NCI-H146 (cell line): ENCODE results near the gene SMARCA2.
A peak's percentile ranks its signal among the peaks of the same experiment; 100 is the strongest.

Experiments
- DNase-seq: peaks from one replicate; lab custom pipeline; 2025; lab: John Stamatoyannopoulos, UW

Gene SMARCA2

DNA sequence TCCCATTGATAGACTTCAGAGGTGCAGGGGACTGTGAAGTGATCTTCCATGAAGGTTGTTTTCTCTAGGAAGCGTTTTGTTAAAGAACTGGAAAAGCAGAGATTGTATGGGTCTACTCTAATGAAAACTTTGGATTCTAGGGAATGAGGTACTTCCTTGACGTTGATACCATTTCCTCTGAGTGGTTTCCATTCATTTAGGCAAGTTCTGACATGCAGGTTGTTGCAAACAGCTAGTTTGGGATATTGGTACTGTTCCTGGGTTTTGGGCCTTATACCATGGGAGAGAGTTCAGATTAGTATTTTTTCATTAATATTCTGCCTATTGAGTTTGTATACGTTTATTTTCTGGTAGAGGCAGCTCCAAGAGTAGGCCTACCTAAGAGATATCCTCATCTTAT lies 25.7 kb downstream of the SMARCA2 start:
- DNase-seq: no peak

DNA sequence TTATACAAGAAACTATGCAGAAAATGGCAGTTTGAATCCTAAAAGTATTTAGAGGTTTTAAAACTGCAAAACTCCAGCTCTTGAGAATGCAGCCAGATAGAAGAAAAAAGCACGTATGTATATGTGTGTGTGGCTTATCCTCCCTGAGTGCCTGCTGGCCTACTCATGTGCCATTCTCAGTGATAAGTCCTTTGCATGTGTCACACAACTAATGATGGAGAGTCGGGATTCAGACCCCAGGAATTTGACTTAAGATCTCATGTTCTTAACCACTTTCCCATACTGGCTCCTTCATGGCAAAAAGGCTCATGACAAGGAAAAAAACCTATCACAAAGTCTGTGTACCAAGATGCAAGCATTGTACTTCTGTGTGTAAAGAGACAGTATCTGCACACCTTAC lies 26.6 kb downstream of the SMARCA2 start:
- DNase-seq: no peak

DNA sequence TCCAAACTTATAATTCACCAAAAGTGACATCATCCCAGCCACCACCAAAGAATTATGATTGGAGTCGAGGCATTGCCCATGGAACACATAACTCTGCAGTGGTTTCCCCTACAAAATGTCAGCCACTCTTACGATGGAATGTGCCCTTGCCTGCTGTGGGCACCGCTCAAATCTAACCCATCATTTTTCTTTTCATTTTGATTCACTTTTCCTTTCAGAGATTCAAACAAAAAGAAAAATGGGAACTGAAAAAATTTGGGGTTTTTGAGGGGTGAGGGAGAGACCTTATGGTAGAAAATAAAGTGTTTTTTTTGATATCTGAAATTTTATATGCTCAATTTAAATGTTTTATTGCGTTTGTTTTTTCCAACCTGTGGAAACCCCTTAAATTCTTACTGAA lies 28.1 kb downstream of the SMARCA2 start:
- no peak for DNase-seq

- DNase-seq: no peak
Observed at GRCh38 chr9:2043881-2044462, 28.8 kb downstream of the SMARCA2 start.

DNA sequence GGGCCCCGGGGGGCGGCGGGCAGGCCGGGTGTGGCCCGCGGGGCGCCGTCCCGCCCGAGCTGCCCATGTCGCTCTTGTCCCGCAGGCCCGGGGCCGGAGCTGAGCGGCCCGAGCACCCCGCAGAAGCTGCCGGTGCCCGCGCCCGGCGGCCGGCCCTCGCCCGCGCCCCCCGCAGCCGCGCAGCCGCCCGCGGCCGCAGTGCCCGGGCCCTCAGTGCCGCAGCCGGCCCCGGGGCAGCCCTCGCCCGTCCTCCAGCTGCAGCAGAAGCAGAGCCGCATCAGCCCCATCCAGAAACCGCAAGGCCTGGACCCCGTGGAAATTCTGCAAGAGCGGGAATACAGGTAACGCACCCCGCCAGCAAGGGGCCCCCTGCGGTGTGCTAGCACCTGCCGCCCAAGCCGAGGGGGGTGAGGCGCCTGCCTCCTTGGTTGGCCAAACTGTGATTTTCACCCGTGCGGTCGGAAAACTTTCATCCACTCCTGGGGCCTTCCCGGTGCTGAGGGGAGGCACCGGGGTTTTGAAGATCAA lies 32.1 kb downstream of the SMARCA2 start:
- no peak for DNase-seq

- no peak for DNase-seq
Observed at GRCh38 chr9:2047916-2048315, 32.8 kb downstream of the SMARCA2 start.

- no peak for DNase-seq
Observed at GRCh38 chr9:2050236-2050635, 35.1 kb downstream of the SMARCA2 start.

- DNase-seq: no peak
Observed at GRCh38 chr9:2053883-2054845, 39.0 kb downstream of the SMARCA2 start.

- no peak for DNase-seq
Observed at GRCh38 chr9:2055203-2055658, 40.1 kb downstream of the SMARCA2 start.

DNA sequence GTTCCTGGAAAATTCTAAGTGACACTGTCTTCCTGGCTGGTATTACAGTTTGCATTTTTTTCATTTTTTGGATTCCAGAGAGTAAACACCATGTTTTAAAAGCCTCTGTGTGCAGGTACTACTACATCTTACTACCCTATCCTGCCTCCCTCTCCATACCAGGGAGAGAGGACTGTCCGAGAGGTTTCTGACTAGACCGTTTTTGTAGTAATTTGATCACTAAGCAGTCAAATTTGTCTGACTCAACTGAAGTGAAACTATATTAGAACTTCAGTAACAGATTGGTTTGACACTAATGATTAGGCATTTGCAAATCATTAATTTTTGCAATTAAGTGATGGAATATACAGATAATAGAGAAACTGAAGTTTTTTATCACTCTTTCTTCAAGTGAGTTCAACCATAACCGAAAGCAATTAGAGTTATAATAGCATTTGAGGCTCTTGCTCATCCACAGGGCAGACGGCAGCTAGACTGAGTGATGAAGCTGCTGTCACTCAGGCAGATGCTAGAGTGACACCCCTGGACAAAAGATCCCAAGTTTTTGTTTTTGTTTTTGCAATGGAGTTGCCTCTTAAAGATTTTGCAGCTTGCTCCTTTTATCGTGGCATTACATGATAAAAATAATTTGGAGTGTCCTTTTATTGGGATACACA lies 44.3 kb downstream of the SMARCA2 start:
- DNase-seq: no peak

DNA sequence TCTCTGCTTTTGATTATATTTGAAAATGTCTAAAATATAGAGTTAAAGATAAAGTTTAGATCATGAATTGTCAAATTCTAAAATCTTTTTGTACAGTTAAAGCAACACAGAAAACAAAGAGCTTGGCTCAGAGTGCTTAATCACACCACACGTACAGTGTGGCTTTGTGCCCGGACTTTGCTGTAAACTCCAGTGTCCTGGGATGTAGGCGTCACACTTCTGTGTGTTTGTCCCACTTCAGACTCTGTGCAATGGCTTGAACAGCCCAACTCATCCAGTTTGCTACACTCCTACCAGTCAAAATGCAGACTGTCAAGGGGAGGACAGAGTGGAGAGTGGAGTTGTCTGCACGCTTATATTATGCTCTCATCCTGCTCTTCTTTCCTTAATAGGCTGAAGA lies 45.3 kb downstream of the SMARCA2 start:
- no peak for DNase-seq

- DNase-seq: no peak
Observed at GRCh38 chr9:2065704-2066103, 50.6 kb downstream of the SMARCA2 start.

DNA sequence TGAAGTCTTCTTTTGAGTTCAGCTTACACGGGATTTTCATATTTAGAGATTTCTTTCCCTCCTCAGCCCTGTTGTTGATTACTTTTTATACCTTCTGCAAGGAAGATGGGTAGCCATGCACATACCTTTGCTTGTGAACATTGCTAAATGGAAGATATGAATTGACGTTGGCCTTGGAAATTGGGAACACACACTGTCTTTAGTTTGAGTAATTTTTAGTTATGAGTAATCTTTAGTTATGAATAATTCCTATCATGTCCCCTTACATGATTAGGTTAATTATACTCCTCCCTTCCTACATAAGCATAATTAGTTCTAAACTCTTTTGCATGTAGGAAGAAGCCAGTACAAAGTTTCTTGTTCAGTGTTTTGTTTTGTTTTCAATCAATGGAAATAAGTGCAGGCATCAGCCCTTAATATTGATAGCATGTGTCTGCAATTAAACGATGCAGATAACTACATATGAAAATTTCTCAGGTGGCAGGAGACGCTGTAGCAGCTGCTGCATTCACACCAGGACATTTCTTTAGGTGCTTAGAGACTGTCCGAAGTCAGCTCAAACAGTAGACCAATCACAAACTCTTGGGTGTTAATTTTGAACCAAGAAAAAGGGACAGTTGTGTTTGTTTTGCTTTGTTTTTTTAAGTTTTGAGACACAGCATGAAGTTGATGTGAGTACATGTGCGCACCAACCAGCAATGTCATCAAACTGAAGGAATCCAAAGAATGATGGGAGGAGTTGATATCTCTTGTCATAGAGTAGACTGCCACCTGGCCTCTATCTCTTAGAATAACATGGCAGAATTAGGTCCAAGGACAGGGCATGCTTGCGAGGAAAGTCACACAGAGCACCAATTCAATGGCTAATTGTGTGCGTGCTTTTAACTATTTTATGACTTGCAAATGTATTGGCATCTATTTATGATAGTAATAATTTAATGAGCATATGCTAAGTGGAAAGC lies 51.4 kb downstream of the SMARCA2 start:
- peak; percentile 19 for DNase-seq

DNA sequence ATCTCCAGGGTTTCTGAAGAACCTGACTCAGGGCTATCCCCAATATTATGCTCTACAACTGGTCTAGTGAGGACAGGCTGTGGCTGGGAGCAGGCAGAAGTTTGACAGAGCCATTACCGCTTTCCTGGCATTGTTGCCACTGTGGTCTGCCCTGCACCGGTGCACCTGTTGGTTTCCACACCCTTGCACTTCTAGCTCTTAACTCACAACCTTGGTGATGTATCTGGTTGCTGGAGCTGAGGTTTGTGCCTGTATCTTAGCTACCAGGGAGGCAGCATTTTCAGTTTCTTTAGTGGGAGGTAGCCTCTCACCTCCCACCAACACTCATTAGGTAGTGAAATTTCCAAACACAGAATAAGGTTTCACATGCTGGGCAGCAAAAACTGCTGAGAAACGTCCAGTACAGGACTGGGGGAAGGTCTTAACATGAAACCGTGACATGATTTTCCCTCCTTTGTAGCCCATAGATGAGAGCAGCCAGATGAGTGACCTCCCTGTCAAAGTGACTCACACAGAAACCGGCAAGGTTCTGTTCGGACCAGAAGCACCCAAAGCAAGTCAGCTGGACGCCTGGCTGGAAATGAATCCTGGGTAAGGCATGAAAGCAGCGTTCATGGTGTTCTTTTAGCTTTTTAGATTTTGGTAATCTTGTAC lies 57.7 kb downstream of the SMARCA2 start:
- no peak for DNase-seq

DNA sequence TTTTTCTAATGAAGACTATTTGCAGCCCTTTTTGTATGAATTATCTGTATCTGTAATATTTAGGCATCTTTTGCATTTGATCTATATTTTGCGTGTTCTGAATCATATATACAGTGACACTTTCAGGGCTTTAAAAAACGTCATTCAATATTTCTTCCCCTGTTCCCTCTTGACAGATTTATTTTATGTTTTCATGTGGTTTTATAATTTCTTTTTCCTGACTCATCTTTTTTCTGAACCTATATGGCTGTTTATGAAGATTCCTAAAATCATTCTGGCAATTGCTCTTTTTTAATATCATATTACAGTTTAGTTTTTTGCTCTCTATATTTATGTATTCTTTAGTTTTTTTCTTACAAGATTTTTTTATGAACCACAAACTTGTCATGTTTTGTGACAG lies 67.6 kb downstream of the SMARCA2 start:
- DNase-seq: no peak

DNA sequence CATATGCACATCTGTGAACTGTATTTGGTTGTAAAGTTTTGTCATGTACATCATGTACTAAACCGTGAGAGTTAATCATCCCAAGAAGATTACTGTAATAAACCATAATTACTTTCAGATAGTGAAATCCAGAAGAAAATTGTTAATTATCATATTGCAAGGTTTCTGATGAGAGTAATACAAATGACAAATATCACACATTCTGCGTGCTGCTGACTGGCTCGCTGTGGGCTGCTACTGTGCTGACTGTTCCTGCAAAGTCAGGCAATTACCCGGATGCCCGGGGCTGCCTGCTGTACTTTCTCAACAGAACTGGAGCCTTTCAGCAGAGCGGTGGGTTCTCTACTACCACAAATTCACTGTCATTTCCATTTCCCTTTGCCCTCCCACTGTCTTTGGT lies 68.3 kb downstream of the SMARCA2 start:
- no peak for DNase-seq

DNA sequence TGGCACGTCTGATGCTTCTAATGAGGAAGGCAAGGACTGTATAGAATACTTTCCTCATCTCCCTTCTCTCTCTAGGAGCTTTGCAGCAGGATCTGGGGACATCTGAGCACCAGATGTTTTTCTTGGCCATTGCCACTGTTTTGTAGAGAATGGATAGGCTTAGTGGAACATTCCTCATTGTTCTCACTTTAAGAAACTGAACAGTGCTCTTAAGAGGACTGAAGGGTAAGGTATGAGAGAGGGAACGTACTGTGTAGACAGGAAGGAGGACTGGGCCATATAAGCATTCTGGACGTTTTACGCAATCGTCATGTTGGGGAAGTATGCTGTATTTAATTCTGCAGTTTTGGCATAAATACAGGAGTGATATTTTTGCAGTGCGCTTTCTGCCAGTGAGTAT lies 70.6 kb downstream of the SMARCA2 start:
- no peak for DNase-seq

DNA sequence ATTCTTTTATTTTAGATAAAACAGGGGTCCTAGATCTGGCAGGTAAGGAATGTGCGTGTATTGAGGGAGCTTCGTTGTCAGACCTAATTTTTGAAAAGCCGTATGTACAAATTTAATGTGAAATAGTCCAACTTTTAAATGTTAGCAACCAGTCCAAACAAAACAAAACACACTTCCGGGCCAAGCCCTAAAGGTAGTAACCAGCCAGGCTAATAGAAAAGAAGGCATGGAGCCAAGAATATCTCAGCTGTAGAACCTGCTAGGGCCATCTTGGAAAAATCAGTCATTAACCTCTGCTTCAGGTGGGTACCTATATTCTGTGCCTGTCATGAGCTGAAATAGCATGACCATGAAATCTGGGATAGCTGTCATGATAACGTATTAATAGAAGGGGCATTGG lies 71.0 kb downstream of the SMARCA2 start:
- no peak for DNase-seq

DNA sequence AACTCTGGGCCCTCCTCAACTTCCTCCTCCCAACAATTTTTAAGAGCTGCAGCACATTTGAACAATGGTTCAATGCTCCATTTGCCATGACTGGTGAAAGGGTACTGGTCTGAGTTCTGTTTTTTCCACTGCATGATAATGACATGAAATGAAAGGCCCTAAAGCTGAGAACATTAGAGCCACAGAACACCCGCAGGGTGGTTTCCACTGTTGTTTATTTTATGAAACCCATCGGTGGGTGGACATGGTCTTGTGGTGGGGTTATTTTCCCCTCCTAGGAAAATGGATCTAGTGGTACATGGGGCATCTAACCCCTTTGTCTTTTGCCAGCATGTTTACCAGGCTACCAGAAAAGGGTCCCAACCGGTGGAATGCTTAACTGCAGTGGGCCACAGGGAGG lies 71.8 kb downstream of the SMARCA2 start:
- DNase-seq: no peak

- DNase-seq: peak; percentile 32
Observed at GRCh38 chr9:2087500-2088313, 72.6 kb downstream of the SMARCA2 start.
